ENCODE results near the gene ADCY10. TPM values are rescaled to one million over a fixed set of nuclear protein-coding genes. Genes with fewer than 3 reads are reported as not detected.

Gene ADCY10
- total and polyA plus RNA-seq, 9 of the 15 experiments (the other 6 are each of a cell fraction or from before 2014, with no cell fraction given): 0.08 to 0.86 (median 0.22) TPM

- TF ChIP-seq PATZ1 (CRISPR knock-in tag; IDR thresholded peaks at IDR 0.05; ENCODE audit: borderline replicate concordance) (no peak), NCOR1 (IDR thresholded peaks at IDR 0.05) (no peak), ZNF511 (CRISPR knock-in tag; IDR thresholded peaks at IDR 0.05) (no peak), ZBTB33 (CRISPR knock-in tag; IDR thresholded peaks at IDR 0.05) (no peak), HLTF (IDR thresholded peaks at IDR 0.05) (no peak), TCFL5 (CRISPR knock-in tag; conservative IDR thresholded peaks at IDR 0.05) (no peak; the same call in 1 of the 2 replicates), BRD9 (IDR thresholded peaks at IDR 0.05; ENCODE audit: low read depth, partially characterized antibody) (no peak), ARID2 (IDR thresholded peaks at IDR 0.05) (no peak), SMAD3 (CRISPR knock-in tag; conservative IDR thresholded peaks at IDR 0.05) (peak; percentile 62; the same call in 1 of the 2 replicates), HDAC8 (tag; IDR thresholded peaks at IDR 0.05) (peak; percentile 77; the same call in 1 of the 2 replicates), POLR2G (IDR thresholded peaks at IDR 0.05; ENCODE audit: low read depth, low read length) (peak; percentile 4; the same call in 1 of the 2 replicates), CBX1 (IDR thresholded peaks at IDR 0.05; ENCODE audit: low read depth) (no peak), YBX1 (IDR thresholded peaks at IDR 0.05) (no peak), PRDM10 (IDR thresholded peaks at IDR 0.05; ENCODE audit: partially characterized antibody) (peak; percentile 85), ARID4B (CRISPR knock-in tag; IDR thresholded peaks at IDR 0.05) (no peak), ZNF224 (CRISPR knock-in tag; IDR thresholded peaks at IDR 0.05) (no peak)
These were observed 87.8 kb downstream of the ADCY10 start (continued) for GRCh38 chr1:167826127-167826526.
